Fibroblast of the conjunctiva (primary cell): Measurements from ENCODE around the gene MACROD2.
"Not testable (repeated sequence)": the region's sequence is repeated elsewhere in the genome, so short reads cannot be mapped to it uniquely, and the experiment has no call there.

Experiments used
- DNase-seq: peaks from one replicate; pipeline ENCODE4 v3.0.0-alpha.2; 2010; ENCODE audit warnings: low read depth

The MACROD2 gene

GRCh38 chr20:15111654-15112053, 1116.3 kb downstream of the MACROD2 start:
- DNase-seq: no peak

- DNase-seq: no peak
Measured at GRCh38 chr20:15113144-15113773, 1117.9 kb downstream of the MACROD2 start.

- no peak for DNase-seq
Measured at GRCh38 chr20:15119852-15120487, 1124.7 kb downstream of the MACROD2 start.

- no peak for DNase-seq
Measured at GRCh38 chr20:15122613-15123012, 1127.3 kb downstream of the MACROD2 start.

GRCh38 chr20:15131176-15131575, 1135.9 kb downstream of the MACROD2 start:
- no peak for DNase-seq

GRCh38 chr20:15138548-15139126, 1143.3 kb downstream of the MACROD2 start:
- no peak for DNase-seq

- no peak for DNase-seq
Measured at GRCh38 chr20:15139522-15139921, 1144.2 kb downstream of the MACROD2 start.

GRCh38 chr20:15140286-15140685, 1145.0 kb downstream of the MACROD2 start:
- DNase-seq: no peak

GRCh38 chr20:15140940-15141339, 1145.6 kb downstream of the MACROD2 start:
- DNase-seq: not testable (repeated sequence)

- no peak for DNase-seq
Measured at GRCh38 chr20:15141861-15142260, 1146.5 kb downstream of the MACROD2 start.

- no peak for DNase-seq
Measured at GRCh38 chr20:15143478-15143877, 1148.2 kb downstream of the MACROD2 start.

GRCh38 chr20:15144916-15145315, 1149.6 kb downstream of the MACROD2 start:
- DNase-seq: no peak

GRCh38 chr20:15146948-15147347, 1151.6 kb downstream of the MACROD2 start:
- DNase-seq: no peak

GRCh38 chr20:15154070-15154469, 1158.8 kb downstream of the MACROD2 start:
- no peak for DNase-seq

GRCh38 chr20:15155848-15156401, 1160.6 kb downstream of the MACROD2 start:
- no peak for DNase-seq

GRCh38 chr20:15158533-15158932, 1163.2 kb downstream of the MACROD2 start:
- DNase-seq: no peak

GRCh38 chr20:15162079-15162647, 1166.8 kb downstream of the MACROD2 start:
- no peak for DNase-seq

- DNase-seq: no peak
Measured at GRCh38 chr20:15163632-15164031, 1168.3 kb downstream of the MACROD2 start.

- DNase-seq: no peak
Measured at GRCh38 chr20:15164726-15165125, 1169.4 kb downstream of the MACROD2 start.

GRCh38 chr20:15166744-15167143, 1171.4 kb downstream of the MACROD2 start:
- no peak for DNase-seq

GRCh38 chr20:15171016-15171415, 1175.7 kb downstream of the MACROD2 start:
- DNase-seq: no peak

- DNase-seq: no peak
Measured at GRCh38 chr20:15176929-15177328, 1181.6 kb downstream of the MACROD2 start.

GRCh38 chr20:15178581-15178980, 1183.3 kb downstream of the MACROD2 start:
- no peak for DNase-seq
